Measurements from ENCODE around the gene C6orf62. TPM values are rescaled to one million over a fixed set of nuclear protein-coding genes. Genes with fewer than 3 reads are reported as not detected.

Gene C6orf62
- total and polyA plus RNA-seq, 2 donors (not counting 1 experiment from before 2014, with no cell fraction given), result 69.2 to 143 TPM

DNA sequence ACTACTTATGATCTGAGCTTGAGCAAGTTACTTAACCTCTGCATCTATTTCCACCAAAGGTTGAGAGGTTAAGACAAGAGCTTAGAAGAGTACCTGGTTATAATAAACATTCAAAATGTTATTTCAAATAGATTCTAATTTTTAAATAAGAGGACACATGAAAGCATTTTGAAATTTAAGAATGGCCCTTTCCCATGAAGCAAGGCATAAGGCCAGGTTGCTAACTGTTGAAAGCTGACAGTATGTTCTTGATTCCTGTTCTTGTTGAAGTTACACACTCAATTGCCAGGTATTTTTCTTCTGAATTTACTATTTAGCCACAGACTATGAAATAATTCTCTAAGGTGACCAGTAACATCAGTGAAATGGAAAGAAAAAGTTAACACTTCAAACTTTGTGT, 14.5 kb downstream of the C6orf62 start:
- H3K9me3 Mint-ChIP-seq (ENCODE audit: insufficient read depth), result no peaks in the 10 kb centered on the region
- POLR2A ChIA-PET, result no interaction called here
- H3K4me3 Mint-ChIP-seq, result no peak overlapping the region
- H3K27me3 Mint-ChIP-seq, result no peaks in the 10 kb centered on the region
- H3K4me1 Mint-ChIP-seq, result peaks cover 34% of the 10 kb centered on the region
- CTCF ChIA-PET, result interaction anchor here (0.5 to 2.3 kb wide), 5 partner anchors 9 to 314 kb away, joined by 3 to 8 read pairs (median 4); no protein-coding TSS in a partner anchor
- Histone ChIP-seq H3K4me1 (ENCODE audit: control insufficient read depth in 2 of 2, insufficient read depth in 2 of 2, low read length in 2 of 2) (peaks cover 0 to under 1% of the 10 kb centered on the region in 2 donors), H3K27me3 (replicated peaks in 1 of 4; ENCODE audit: control extremely low read depth in 1 of 4, control insufficient read depth in 3 of 4, insufficient read depth in 4 of 4, low read length in 3 of 4) (no peaks in the 10 kb centered on the region), H3K79me2 (ENCODE audit: control insufficient read depth, insufficient read depth, low read length) (peaks cover 7% of the 10 kb centered on the region), H3K36me3 (replicated peaks in 1 of 2; ENCODE audit: control extremely low read depth in 1 of 2, control insufficient read depth in 1 of 2, extremely low read depth in 1 of 2, insufficient read depth in 2 of 2, low read length in 1 of 2) (peaks cover 5 to 74% of the 10 kb centered on the region in 2 experiments), H3K4me2 (replicated peaks; ENCODE audit: low read depth, low read length, poor library complexity, severe bottlenecking) (no peak overlapping the region), H3K9ac (ENCODE audit: low read length) (no peak overlapping the region), H4K20me1 (ENCODE audit: control insufficient read depth, insufficient read depth, low read length, poor library complexity, severe bottlenecking) (peaks cover 33% of the 10 kb centered on the region), H3K4me3 (ENCODE audit: control extremely low read depth in 1 of 5, extremely low read depth in 1 of 5, insufficient read depth in 1 of 5, low read depth in 2 of 5, low read length in 4 of 5) (no peak overlapping the region), H3K9me3 (ENCODE audit: control extremely low read depth in 1 of 3, control insufficient read depth in 2 of 3, insufficient read depth in 1 of 3, low read length in 2 of 3) (no peaks in the 10 kb centered on the region), H3K27ac (ENCODE audit: low read length in 2 of 2) (no peak overlapping the region), H2AFZ (ENCODE audit: insufficient read depth, low read depth, low read length, poor library complexity, severe bottlenecking) (no peak overlapping the region)
- intact Hi-C loops (cut with micrococcal nuclease), result no loop called here
- DNase-seq (no peak), ATAC-seq (ENCODE audit: low read depth) (no peak)
- TF ChIP-seq EZH2 (IDR thresholded peaks at IDR 0.05; ENCODE audit: borderline replicate concordance, insufficient read depth, low read depth, low read length, poor library complexity, severe bottlenecking), result no peak
- TF ChIP-seq, protein P1, sequence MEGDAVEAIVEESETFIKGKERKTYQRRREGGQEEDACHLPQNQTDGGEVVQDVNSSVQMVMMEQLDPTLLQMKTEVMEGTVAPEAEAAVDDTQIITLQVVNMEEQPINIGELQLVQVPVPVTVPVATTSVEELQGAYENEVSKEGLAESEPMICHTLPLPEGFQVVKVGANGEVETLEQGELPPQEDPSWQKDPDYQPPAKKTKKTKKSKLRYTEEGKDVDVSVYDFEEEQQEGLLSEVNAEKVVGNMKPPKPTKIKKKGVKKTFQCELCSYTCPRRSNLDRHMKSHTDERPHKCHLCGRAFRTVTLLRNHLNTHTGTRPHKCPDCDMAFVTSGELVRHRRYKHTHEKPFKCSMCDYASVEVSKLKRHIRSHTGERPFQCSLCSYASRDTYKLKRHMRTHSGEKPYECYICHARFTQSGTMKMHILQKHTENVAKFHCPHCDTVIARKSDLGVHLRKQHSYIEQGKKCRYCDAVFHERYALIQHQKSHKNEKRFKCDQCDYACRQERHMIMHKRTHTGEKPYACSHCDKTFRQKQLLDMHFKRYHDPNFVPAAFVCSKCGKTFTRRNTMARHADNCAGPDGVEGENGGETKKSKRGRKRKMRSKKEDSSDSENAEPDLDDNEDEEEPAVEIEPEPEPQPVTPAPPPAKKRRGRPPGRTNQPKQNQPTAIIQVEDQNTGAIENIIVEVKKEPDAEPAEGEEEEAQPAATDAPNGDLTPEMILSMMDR (IDR thresholded peaks at IDR 0.05), result no peak
- no peak overlapping the region for H3K27ac Mint-ChIP-seq

GRCh38 chr6:24702720-24703282, 16.2 kb downstream of the C6orf62 start:
- no peak overlapping the region for H3K9ac ChIP-seq (ENCODE audit: low read length)
- TF ChIP-seq, protein P1 (IDR thresholded peaks at IDR 0.05), result no peak
- TF ChIP-seq EZH2 (IDR thresholded peaks at IDR 0.05; ENCODE audit: borderline replicate concordance, insufficient read depth, low read depth, low read length, poor library complexity, severe bottlenecking), result no peak
- DNase-seq (no peak), ATAC-seq (ENCODE audit: low read depth) (no peak)
- no peak overlapping the region for H2AFZ ChIP-seq (ENCODE audit: insufficient read depth, low read depth, low read length, poor library complexity, severe bottlenecking)
- Mint-ChIP-seq H3K4me3 (no peak overlapping the region), H3K27me3 (no peaks in the 10 kb centered on the region), H3K9me3 (ENCODE audit: insufficient read depth) (no peaks in the 10 kb centered on the region), H3K27ac (peak overlapping the region; percentile 68), H3K4me1 (peaks cover 27% of the 10 kb centered on the region)
- H3K27me3 ChIP-seq (replicated peaks in 1 of 4; ENCODE audit: control extremely low read depth in 1 of 4, control insufficient read depth in 3 of 4, insufficient read depth in 4 of 4, low read length in 3 of 4), result no peaks in the 10 kb centered on the region
- ChIA-PET POLR2A (no interaction called here), CTCF (interaction anchor here (1.2 to 2.4 kb wide), 5 partner anchors 8 to 273 kb away, joined by 3 to 8 read pairs (median 7); no protein-coding TSS in a partner anchor)
- no peak overlapping the region for H3K4me3 ChIP-seq (ENCODE audit: control extremely low read depth in 1 of 5, extremely low read depth in 1 of 5, insufficient read depth in 1 of 5, low read depth in 2 of 5, low read length in 4 of 5)
- H4K20me1 ChIP-seq (ENCODE audit: control insufficient read depth, insufficient read depth, low read length, poor library complexity, severe bottlenecking), result peaks cover 20% of the 10 kb centered on the region
- no peaks in the 10 kb centered on the region for H3K9me3 ChIP-seq (ENCODE audit: control extremely low read depth in 1 of 3, control insufficient read depth in 2 of 3, insufficient read depth in 1 of 3, low read length in 2 of 3)
- WGBS (ENCODE audit: insufficient coverage), result 89% methylated on average over 4 of the region's 4 CpGs
- intact Hi-C loops (cut with micrococcal nuclease), result no loop called here
- peak overlapping the region in 1 of 2 donors; percentile 59 for H3K27ac ChIP-seq (ENCODE audit: low read length in 2 of 2)
- no peaks in the 10 kb centered on the region for H3K79me2 ChIP-seq (ENCODE audit: control insufficient read depth, insufficient read depth, low read length)
- no peak overlapping the region for H3K4me2 ChIP-seq (replicated peaks; ENCODE audit: low read depth, low read length, poor library complexity, severe bottlenecking)
- no peaks in the 10 kb centered on the region for H3K4me1 ChIP-seq (ENCODE audit: control insufficient read depth in 2 of 2, insufficient read depth in 2 of 2, low read length in 2 of 2)
- peaks cover 5 to 60% of the 10 kb centered on the region in 2 experiments for H3K36me3 ChIP-seq (replicated peaks in 1 of 2; ENCODE audit: control extremely low read depth in 1 of 2, control insufficient read depth in 1 of 2, extremely low read depth in 1 of 2, insufficient read depth in 2 of 2, low read length in 1 of 2)
